NCI-H2196 (cell line): ENCODE data around the gene UVRAG.

Experiments used
- DNase-seq: peaks from one replicate; lab custom pipeline; 2025; ENCODE audit not compliant: unreplicated experiment; lab: John Stamatoyannopoulos, UW

Gene UVRAG

DNA sequence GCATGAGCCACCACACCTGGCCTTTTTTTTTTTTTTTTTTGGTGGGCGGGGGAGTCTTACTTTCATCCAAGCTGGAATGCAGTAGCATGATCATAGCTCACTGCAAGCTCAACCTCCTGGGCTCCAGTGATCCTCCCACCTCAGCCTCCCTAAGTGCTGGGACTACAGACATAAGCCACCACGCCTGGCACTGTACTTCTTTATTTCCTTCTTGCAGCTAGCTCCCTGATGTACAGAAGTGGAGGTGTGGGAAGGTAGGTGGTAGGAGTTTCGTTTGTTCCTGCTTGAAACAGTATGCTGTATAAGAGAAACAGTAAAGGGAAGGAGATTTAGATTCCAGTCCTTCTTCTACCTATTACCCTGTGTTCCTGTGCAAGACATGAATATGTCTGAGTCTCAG is 319.2 kb downstream of the UVRAG start:
- no peak for DNase-seq

DNA sequence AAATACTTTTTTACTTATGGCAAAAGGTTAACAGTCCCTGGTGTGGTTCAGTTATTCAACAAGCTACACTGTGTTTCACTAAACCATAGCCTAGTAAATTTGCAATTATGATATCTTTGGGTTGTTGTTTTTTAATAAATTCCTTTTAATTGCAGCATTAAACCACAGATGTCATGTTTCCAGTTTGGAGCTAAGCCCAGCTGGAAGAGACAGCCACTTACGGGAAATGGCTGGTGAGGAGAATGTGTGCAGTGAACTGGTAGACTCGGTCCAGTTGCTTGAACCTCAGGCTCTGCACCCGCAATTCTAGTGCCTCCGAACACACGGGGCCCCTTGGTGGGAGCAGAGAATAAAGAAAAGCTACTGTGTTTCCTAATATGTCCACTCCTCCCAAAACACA is 320.5 kb downstream of the UVRAG start:
- no peak for DNase-seq

DNA sequence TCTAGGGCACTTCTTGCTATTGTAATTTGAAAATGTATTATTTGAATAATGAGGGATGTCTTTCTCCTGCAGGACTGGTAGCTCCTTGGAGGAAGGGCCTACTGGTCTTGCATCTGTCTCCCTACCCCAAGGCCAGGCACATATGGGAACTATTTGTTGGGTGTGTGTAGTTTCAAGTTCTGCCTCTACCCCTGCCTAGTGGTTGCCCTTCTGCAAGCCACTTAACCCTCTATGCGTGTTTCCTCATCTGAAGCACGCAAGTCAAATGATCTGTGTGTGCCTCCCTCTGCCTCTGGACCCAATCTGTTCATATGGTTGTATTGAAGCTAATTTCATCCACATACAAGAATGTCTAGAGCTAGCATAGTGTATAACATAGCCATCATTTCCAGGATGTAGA is 324.3 kb downstream of the UVRAG start:
- no peak for DNase-seq

DNA sequence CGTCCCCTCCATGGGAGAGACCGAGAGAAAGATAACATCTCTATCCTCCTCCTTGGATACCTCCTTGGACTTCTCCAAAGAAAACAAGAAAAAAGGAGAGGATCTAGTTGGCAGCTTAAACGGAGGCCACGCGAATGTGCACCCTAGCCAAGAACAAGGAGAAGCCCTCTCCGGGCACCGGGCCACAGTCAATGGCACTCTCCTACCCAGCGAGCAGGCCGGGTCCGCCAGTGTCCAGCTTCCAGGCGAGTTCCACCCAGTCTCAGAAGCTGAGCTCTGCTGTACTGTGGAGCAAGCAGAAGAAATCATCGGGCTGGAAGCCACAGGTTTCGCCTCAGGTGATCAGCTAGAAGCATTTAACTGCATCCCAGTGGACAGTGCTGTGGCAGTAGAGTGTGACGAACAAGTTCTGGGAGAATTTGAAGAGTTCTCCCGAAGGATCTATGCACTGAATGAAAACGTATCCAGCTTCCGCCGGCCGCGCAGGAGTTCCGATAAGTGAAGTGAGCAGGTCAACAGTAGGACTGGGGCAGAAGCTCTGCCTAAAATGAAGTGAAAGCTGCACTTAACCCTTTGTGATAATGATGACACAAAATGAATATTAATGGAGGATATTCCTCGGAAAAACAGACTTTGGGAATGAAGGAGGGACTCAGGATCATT is 326.0 kb downstream of the UVRAG start:
- no peak for DNase-seq

DNA sequence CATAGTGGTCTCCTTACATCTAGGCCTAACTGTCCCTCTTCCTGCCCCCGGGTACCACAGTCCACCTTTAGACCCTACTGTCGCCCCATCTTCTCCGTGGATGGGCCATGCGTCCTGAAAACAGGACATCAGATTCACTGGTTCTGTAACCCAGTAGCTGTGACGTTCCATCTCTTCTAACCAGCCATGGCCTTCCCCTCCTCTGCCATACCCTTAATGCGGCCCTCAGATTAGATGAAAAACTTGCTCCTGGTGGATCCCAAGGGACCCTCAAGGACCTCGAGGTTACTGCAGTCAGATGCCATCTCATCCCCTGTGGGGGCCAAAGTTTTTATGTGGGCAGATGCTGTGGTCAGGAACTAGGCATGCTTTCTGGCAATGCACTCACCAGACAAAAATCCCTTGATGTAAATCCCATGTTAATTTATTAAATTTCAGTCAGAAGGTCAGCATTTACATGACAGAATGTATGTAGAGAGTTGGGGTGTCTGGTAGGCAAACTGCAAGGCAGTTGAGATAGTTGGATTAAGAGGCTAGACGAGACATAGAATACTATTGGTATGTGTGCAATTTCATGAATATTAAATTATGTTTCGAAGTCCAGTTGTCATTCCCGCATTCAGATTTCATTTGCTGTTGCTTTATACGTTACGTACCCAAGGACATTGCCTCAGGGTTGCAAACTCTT is 327.0 kb downstream of the UVRAG start:
- no peak for DNase-seq

DNA sequence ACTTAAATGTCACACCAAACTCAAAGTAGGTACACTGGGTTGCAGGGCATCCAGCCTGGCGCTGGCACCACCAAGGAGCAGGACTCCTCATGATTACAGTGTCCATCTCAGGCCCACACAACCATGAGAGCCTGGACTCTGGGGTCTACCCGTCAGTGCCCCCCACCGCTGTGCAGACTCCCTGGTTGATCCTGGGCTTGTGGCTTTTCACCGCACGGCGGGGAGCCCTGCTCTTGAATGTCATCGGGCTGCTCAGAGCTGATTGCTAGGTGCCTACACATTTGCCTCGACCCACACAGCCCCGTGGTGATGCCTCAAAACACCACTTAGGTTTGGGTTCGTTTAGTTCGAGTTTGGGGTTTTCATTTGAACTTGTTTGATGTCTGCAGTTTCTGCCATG is 328.3 kb downstream of the UVRAG start:
- no peak for DNase-seq

DNA sequence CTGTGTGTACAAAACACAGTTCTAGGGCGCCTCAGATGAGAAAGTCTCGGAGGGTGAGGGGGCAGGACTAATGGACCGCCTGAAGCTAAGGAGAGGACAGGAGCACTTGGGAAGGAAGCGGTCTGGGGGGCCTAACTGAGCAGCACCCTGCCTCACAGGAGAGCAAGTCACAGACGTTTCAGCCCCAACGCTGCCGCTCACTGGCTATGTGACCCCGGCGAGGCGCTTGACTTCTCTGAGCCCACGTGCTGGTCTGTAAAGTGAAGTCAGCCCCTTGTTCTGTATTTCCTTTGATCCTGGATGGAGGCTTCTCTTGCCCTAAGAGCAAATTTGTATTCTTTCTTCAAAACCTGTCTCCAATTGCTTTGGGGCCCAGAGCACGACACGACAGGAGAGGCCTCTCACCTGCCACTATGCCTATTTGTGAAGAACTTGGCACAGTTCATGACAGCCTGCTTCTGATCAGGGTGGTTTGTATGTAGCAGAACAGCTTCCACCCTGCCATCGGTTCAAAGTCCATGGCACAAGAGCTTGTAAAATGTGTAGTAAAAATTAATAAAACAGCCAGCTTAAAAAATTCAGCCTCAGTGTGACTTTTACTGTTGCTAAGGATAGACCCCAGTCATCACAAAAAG is 332.2 kb downstream of the UVRAG start:
- no peak for DNase-seq

DNA sequence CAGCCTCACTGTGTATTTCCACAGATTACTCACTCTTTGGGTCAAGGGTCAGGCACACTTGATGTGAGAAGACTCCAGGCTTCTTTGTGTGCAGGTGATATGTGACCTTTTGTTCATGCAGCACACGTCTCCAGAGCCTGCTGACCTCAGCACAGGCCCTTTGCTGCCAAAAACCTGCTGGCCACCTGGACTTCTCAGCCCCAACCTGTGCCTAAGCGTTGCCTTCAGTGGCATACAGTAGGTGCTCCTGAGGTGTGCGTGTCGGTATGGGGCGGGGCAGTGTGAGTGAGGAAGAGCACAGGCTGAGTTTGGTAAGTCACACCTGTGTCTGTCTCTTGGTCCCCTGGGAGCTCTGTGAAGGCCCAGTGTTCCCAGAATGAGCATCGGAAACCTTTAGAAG is 333.2 kb downstream of the UVRAG start:
- peak; percentile 59 for DNase-seq

DNA sequence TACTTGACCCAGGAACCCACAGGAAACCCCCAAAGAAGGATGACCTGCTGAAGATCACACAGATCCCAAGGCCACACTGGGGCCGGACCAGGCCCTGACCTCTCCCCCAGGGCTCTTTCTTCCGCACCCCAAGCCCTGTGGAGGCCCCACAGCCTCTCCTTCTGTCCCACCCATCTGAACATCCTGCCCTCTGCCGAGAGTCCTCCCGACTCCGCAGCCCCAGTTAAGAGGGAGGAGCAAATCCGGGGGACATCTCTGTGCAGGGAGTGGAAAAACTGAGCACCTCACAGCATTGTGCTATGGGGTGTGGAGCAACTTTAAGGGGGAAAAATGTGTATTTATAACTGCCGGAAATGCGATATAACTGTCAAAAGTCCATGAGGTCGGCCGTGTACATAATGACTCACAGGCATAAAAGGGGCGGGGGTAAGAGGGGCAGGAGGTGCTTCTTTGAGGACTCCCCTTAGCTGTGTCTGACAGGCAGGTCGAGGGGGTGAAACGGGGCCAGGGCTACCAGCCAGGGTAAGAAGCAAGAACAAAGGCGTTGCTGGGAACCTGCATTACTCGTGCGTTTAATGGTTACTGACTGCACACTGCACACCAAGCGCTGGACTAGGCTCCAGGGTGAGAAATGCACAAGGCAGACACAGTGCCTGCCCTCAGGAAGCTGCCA is 334.1 kb downstream of the UVRAG start:
- no peak for DNase-seq

DNA sequence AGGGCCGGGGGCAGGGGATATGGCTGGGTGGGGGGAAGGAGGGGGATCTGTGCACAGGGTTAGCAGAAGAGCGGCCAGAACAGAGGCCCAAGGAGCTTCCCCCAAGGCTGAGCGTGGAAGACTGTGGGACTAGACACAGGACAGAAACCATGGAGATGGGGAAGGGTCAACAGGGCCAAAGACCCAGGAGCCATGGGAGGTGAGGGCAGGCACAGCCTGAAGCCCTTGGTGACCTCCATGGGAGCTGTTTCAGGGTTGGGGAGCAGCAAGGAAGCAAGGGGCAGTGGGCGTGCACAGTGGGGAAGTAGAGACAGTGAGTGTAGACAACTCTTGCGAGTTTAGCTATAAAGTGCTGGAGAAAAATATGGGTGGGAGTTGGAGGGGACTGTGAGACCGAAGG is 334.7 kb downstream of the UVRAG start:
- no peak for DNase-seq

DNA sequence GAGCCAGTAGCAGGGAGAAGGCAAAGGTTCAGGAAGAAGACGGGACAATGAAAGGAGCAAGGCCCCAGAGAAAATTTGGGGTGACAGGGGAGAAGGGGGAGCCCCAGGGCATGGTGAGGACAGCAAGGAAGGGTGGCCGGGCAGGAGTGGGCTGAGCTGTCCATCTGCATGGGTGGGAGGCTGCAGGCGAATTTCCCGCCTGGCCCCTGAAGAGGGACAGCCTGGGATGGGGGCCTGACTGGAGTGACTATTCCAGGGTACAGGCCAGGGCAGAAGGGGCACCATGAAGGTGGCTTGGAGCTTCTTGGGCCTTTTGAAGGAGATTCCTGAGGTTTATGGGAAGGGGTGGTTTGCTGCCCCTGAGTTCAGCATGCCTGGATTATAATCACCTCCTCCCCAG is 335.1 kb downstream of the UVRAG start:
- no peak for DNase-seq

DNA sequence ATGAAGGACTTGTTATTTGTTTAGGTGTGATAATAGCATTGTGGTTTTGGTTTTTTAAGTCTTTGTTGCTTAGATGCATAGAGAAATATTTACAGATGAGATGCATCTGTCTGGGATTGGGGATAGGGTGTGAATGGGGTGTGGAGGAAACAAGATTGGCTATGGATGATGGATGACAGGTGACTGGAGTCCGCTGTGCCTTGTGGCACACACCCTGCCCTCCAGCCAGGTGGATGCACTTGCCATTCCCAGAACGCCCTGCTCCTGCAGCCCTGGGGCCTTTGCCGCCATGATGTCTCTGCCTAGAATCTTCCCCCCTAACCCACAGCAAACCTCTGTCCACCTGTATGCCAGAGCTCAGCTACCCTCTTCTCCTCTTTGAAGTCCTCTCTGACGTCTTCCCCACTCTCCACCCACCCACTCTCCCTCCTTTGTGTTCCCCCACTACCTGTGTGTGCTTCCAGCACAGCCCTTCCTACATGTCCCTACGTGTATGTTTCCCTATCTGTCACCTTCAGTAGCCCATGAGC is 336.6 kb downstream of the UVRAG start:
- peak; percentile 31 for DNase-seq

DNA sequence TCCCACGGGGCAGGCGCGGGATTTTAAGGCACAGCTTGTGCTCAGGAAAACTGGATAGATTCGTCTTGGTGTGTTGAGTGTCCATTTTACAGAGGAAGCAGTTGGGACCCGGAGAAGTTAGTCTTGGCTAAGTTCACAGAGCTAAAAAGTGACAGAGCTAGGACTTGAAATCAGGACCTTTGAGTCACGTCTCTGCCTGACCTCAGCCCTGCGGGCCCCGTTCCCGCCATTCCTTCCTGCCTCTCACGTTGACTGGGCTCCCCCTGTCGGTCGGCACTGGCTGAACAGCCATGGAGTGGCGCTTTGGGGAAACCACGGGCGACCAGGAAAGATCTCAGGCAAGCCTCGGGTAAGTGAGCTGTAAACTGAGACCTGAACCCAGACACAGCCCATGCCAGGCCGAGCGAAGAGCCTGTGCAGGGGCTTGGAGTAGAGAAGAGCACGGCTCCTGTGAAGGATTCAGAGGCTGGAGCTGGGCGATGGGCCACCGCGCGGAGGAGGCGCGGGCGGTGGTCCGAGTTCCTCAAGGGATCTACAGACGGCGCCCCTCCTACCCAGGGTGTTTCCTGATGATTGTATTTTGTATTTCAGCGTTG is 337.2 kb downstream of the UVRAG start:
- no peak for DNase-seq

DNA sequence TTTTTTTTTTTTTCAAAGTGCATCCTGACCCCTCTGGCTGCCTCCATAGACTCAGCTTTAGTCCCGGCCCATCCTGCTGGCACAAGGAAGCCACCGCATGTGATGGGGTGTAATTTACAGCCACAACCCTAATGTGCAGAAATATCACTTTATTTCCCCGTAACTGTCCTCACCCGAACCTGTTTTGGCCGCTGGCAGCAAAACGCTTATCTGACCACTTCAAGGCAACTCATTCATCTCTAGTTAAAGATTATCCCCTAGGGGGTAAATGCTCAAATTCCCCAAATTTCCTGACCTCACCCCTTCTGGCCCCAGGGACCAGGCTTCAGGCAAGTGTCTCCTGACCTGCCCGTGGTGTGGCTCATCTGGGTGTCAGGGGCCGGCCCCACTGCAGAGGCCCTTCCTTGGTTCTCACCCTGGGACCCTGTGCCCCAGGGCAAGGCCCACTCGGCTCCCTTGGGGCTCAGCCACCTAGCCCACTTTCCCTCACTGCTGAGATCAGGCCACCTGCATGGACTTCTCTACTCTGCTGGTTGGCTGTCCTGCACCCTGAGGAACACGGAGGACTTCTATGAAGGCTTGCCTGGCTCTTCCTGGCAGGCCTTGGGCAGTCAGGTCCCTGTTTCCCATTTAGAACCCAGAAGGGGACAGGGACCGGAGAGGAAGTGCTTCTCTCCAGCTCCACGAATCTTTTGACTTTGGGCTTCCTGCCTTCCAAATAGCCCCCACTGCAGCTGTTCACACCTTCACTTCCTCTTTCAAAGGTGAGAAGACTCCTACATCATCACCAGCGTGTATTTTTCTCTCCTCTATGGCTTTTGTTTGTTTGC is 337.9 kb downstream of the UVRAG start:
- DNase-seq = no peak

DNA sequence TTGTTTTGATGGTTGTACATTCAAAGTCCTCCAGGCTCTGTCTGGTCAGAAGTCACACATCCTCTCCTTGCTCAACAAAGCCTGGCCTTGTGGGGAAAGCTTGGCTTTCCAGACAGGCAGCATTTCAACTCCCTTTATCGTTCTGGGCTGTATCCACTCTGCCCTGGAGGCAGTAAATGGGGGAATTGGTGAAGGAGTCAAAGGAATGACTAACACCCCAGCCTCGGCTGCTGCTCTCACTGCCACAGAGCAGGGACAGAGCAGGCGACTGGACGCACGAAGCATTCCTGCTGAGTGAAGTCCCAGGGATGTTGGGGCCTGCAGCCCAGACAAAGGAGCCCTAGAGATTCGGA is 338.5 kb downstream of the UVRAG start:
- DNase-seq = no peak

DNA sequence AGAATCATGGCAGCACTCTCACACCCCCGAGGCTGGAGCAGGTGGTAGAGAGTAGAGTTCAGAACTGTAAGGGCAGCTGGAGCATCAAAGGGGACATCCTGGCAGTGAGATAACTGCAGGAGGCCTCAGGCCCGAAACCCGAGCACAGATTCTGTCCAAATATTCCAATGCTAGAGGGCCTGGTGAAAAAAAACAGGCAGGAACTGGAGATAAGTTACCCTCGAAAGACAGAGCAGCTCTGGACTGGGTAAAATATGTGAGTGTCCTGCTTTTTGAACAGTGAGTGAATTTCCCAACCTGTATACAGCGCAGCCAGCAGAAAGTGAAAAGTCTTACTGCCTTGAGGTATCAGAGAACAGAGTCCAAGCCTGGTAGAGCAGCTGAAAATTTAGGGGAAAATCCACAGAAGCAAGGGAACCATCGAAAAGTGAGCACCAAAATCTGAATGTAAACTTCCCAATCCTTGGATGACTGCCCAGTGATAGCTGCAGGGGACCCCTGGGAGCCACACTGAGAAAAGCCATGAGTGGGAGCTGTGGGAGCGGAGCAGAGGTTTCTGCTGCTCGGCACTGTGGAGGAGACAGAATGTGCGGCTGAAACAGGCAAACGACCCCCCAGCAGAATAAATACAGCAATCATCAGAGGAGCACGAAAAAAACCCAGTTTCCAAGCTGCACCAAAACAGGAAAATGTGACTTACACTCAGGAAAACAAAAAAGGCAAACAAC is 340.7 kb downstream of the UVRAG start:
- no peak for DNase-seq

DNA sequence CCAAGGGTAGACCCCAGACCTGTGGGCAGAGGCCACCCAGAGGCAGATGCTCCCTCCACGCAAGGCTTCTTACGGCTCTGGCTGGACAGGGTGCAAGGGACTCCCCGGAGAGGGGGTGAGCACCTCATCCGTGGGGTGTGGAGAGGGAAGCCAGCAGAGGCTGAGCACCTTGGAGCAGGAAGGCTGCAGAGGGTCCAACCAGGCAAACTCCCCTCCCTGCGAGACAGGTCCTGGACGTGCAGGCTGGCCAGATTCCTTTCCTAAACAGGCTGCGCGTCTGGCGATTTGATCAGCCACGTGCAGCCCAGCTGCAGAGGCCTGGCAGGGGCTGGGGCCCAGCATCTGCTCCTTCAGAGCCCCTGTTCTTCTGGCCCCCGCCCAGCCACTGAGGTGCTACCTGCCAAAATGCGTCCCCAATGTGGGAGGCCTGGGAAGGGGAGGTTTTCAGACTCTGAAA is 342.0 kb downstream of the UVRAG start:
- no peak for DNase-seq

DNA sequence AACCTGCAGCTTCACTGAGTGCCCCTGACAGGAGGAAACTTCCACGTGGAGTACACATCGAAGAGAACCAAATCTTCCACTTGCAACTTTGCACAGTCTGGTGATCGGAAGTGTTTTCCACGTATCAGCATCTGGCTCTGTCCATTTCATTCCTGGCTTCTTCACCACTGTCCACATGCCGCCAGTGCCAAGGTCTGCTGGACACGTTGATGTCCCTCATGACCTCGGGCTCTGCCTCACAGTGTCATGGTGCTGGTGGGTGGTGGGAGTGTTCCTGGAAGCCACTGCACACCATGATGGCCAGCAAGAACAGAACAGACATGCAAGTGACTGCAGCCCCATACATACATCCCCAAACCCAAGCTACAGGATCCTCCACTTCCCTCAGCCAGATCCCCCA is 342.9 kb downstream of the UVRAG start:
- DNase-seq = no peak

DNA sequence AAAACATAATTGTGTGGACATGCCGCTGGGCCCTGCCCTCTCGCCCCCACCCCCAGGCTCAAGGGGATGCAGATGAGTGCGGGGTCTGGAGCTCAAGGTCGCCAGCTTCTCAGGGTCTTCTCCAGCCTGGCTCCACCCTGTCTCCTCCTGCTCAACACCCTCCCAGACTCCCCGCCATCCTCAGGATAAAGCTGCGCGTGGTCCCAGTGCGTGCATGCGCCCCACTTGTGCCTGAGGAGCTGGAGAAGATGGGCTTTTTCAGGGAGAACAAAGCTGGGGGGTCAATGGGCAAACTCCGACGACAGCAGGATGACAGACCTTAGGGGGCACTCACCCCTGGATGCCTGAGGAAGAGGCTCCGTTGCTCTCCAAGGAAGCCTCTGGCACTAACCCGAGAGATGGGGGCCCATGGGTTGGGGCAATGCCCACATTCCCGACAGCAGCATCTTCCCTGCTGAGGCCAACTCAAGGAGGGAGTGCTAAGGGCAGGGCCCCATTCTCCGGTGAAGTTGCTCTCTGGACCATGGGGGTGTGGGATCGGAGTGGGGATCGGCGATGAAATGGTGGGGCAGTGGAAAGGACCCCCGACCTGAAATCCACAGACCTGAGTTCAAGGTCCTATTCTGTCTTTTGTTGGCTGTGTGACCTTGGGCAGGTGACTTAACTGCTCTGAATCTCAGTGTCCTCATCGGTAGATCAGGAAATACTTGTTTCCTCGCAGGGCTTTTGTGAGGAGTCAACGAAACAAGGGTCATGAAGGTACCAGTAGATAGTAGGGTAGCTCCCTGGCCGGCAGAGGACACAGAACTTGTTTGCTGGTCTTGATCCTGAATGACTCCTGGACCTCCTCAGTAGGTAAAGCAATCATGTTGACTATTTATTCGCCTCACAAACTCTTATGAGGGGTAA is 343.6 kb downstream of the UVRAG start:
- no peak for DNase-seq
